Subcutaneous adipose tissue (tissue), 4 donors: ENCODE results near the gene ADAMTS17. TPM values are rescaled to one million over a fixed set of nuclear protein-coding genes. Genes with fewer than 3 reads are reported as not detected.

ENCODE experiments used
- CTCF ChIP-seq: fragments of 450-650 bp; IDR thresholded peaks from one replicate; pipeline ENCODE4 v1.5.1; 2016; ENCODE audit warnings: low read depth, mild to moderate bottlenecking, control low read depth, antibody characterized with exemption, moderate library complexity
- total RNA-seq, 4 donors: library from RNA; depleted of rRNA; stranded (reverse); fragments of >200 nt; gene quantifications; one replicate each; pipeline ENCODE4 v1.1.0, GENCODE V29; 2016

Gene ADAMTS17
- total RNA-seq, 4 donors from 2014 or later, result 0.49 to 5.3 (median 2.5) TPM

GRCh38 chr15:99993262-99993661, 348.5 kb downstream of the ADAMTS17 start:
- TF ChIP-seq CTCF, result no peak

GRCh38 chr15:99992611-99993231, 349.1 kb downstream of the ADAMTS17 start:
- TF ChIP-seq CTCF, result no peak

GRCh38 chr15:99989095-99989494, 352.7 kb downstream of the ADAMTS17 start:
- TF ChIP-seq CTCF, result no peak

GRCh38 chr15:99987701-99988100, 354.1 kb downstream of the ADAMTS17 start:
- TF ChIP-seq CTCF, result no peak

GRCh38 chr15:99987119-99987506, 354.7 kb downstream of the ADAMTS17 start:
- TF ChIP-seq CTCF, result no peak

DNA sequence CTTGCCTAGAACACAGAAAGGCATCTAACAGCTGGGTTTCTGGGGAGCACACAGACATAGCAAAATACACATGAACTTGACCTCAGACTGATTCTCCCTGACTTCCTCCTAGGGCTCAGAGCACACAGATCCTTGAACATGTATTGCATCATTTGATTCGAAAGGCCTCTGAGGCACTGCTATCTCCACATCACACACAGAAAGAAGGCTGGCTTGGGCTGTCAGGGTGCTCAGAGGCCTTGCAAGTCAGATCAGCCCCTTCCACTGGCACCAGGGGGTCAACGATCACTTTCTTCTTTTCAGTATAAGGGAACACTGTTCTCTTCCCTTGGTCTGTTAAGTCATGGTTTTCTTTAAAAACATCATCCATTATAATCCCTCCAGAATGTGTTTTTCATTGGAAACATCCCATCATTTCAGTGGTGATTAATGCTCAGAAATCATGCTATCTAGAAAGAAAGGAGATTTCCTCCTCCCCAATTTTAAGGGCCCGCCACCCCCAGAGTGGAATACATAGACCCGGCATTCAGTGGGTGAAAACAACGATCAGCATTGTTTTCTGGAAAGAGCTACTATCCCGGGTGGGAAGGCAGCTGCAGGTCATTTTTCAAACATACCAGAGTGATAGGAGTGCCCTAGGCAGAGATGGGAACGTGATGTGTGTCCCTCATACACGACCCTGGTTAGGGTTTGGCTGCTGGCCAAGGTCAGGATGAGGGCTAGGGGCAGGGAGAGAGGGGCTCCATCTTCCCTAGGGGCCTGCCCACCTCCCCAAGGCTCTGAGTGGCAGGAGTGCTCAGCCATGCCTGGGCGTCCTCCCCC, 355.3 kb downstream of the ADAMTS17 start:
- TF ChIP-seq CTCF, result no peak

DNA sequence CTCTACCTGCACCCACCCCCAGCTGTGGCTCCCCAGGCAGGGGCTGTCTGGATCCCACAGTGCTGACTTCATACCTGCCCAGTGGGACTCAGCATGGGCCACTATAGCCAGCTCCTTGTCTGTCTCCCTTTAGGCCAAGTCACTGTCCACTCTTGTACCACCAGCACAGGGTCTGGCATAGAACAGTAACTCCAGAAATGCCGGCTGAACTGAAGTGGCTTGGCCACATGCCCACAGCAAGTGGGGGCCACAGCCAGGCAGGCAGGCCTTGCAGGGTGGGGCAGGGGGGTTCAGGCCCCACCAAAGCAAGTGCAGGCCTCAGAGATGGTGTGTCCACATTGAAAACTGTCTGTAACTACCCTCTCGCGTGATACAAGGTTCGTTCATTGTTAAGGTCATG, 355.9 kb downstream of the ADAMTS17 start:
- no peak for TF ChIP-seq CTCF
